ENCODE results near the gene NEUROG3. TPM values are rescaled to one million over a fixed set of nuclear protein-coding genes. Genes with fewer than 3 reads are reported as not detected.
A peak's percentile ranks its signal among the peaks of the same experiment; 100 is the strongest.

NEUROG3 gene, protein sequence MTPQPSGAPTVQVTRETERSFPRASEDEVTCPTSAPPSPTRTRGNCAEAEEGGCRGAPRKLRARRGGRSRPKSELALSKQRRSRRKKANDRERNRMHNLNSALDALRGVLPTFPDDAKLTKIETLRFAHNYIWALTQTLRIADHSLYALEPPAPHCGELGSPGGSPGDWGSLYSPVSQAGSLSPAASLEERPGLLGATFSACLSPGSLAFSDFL
- not detected in 2 replicates for total RNA-seq
- long read RNA-seq, result 0 reads

DNA sequence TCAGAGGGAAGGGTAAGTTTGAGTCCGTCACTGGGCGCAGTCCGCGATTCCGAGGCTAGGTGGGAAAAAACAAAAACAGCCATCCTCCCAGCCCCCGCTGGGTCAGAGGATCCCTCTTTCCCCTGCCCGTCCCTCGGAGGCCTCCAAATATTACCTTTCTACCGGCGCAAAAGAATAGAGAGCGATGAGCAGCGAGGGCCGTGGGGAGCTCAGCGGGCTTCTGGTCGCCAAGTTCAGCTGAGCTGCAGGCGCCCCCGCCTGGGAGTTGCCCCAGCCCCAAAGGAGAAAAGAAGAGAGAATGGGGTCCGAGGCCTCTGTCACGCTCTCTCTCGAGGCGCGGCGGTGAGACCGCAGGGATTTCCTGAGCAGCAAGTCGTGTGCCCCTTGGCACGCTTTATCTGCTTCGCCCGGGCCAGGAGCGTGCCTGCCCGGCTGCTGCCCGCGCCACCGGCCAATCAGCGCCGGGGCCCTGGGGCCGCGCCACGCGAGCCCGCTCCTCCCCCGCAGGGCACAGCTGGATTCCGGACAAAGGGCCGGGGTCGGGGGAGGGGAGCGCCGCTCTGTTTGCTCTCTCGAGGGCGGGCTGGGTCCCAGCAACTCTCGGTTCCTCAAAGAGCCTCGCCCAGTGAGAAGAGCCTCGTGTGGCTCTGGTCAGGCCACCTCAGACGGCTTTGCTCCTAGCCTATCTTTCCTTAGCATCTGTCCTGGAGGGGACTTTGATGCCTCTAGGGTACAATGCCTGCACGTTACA is at the start of gene NEUROG3:
Gene NEUROG3, minus strand, starts transcription at position 367 of the 751 bp plus-strand sequence. CDS start 379 bp downstream, outside the sequence.
- no peak within 1 kb of the TSS for H3K4me3 Mint-ChIP-seq (ENCODE audit: unreplicated experiment)
- peaks cover 89% of the 10 kb centered on the region for H3K27me3 Mint-ChIP-seq (ENCODE audit: unreplicated experiment)
- no peak within 1 kb of the TSS for H3K27ac Mint-ChIP-seq (ENCODE audit: unreplicated experiment)
- no peaks in the 10 kb centered on the region for H3K9me3 Mint-ChIP-seq (ENCODE audit: unreplicated experiment)
- DNase-seq (ENCODE audit: extremely low spot score, unreplicated experiment), result no peak
- peaks cover 12% of the 10 kb centered on the region for H3K4me1 Mint-ChIP-seq (ENCODE audit: unreplicated experiment)
- no peak for TF ChIP-seq CTCF (IDR thresholded peaks at IDR 0.05)
- H3K36me3 Mint-ChIP-seq (ENCODE audit: unreplicated experiment), result no peaks in the 10 kb centered on the region

DNA sequence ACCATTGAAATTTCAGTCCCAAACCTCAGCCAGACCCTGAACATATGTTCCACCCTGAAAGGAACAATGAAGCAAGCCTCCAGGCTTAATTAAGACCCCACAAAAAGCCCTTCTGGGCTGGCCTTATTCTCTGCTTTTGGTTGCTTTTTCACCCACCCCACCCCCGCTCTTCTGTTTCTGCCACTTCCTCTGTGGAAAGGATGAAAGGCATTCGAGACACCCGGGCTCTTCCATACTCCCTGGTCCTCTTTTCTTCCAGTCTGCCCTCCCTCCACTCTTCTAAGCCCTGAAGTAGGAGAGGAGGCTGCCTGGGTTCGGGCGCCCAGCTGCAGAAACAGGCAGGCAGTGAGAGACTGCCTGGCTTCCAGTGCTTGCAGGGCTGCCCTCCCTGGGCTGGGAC is 47.4 kb upstream of the NEUROG3 start:
- no peak overlapping the region for H3K27ac Mint-ChIP-seq (ENCODE audit: unreplicated experiment)
- peaks cover 58% of the 10 kb centered on the region for H3K27me3 Mint-ChIP-seq (ENCODE audit: unreplicated experiment)
- TF ChIP-seq CTCF (IDR thresholded peaks at IDR 0.05), result no peak
- H3K36me3 Mint-ChIP-seq (ENCODE audit: unreplicated experiment), result peaks cover 5% of the 10 kb centered on the region
- peak; percentile 49 for DNase-seq (ENCODE audit: extremely low spot score, unreplicated experiment)
- H3K4me3 Mint-ChIP-seq (ENCODE audit: unreplicated experiment), result no peak overlapping the region
- H3K9me3 Mint-ChIP-seq (ENCODE audit: unreplicated experiment), result peaks cover 13% of the 10 kb centered on the region
- H3K4me1 Mint-ChIP-seq (ENCODE audit: unreplicated experiment), result no peaks in the 10 kb centered on the region

DNA sequence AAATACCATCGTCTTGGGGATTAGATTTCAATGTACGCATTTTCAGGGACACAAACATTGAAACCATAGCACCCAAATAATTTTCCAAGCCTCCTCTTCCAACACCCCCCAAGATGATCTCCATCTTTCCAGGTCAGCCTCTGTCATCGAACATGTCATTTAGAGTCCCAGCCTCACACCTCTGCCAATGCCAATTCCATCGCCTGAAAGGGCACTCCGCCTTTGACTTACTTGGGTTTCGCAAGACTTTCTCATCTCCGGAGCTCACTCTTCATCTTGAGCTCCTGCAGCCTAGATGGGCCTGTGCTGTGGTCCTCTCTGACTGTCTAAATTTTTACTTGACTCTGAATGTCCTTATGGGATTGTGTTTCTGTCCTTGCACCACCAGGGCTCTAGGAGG is 46.4 kb upstream of the NEUROG3 start:
- Mint-ChIP-seq H3K9me3 (ENCODE audit: unreplicated experiment) (peaks cover 9% of the 10 kb centered on the region), H3K4me1 (ENCODE audit: unreplicated experiment) (no peaks in the 10 kb centered on the region), H3K27me3 (ENCODE audit: unreplicated experiment) (peaks cover 59% of the 10 kb centered on the region), H3K36me3 (ENCODE audit: unreplicated experiment) (peaks cover 5% of the 10 kb centered on the region), H3K27ac (ENCODE audit: unreplicated experiment) (no peak overlapping the region), H3K4me3 (ENCODE audit: unreplicated experiment) (no peak overlapping the region)
- TF ChIP-seq CTCF (IDR thresholded peaks at IDR 0.05), result no peak
- DNase-seq (ENCODE audit: extremely low spot score, unreplicated experiment), result peak; percentile 54

GRCh38 chr10:69618746-69619145 is 45.5 kb upstream of the NEUROG3 start:
- H3K4me3 Mint-ChIP-seq (ENCODE audit: unreplicated experiment), result no peak overlapping the region
- TF ChIP-seq CTCF (IDR thresholded peaks at IDR 0.05), result no peak
- H3K36me3 Mint-ChIP-seq (ENCODE audit: unreplicated experiment), result peaks cover 4% of the 10 kb centered on the region
- peaks cover 5% of the 10 kb centered on the region for H3K9me3 Mint-ChIP-seq (ENCODE audit: unreplicated experiment)
- no peaks in the 10 kb centered on the region for H3K4me1 Mint-ChIP-seq (ENCODE audit: unreplicated experiment)
- peak; percentile 77 for DNase-seq (ENCODE audit: extremely low spot score, unreplicated experiment)
- peaks cover 60% of the 10 kb centered on the region for H3K27me3 Mint-ChIP-seq (ENCODE audit: unreplicated experiment)
- no peak overlapping the region for H3K27ac Mint-ChIP-seq (ENCODE audit: unreplicated experiment)

DNA sequence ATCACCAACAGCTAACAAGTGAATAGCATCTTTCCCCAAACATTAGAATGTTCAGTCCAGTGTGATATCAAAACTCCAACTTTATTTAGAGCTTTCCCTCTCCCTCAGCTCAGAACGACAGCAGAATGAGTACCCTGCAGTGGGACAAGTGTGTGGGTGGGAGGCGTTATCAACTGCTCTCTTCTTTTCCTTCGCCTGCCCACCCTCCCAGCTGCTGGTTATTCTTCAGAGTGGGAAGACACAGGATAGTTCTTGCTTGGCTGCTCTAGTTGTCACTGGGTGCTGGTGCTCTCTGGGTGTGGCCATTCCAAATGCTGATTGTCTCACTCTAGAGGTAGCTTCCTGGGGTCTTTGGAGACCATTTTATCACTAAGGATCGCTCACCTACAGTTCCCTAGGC is 43.1 kb upstream of the NEUROG3 start:
- Mint-ChIP-seq H3K36me3 (ENCODE audit: unreplicated experiment) (no peaks in the 10 kb centered on the region), H3K27me3 (ENCODE audit: unreplicated experiment) (peaks cover 64% of the 10 kb centered on the region)

More for the DNA sequence above, 43.1 kb upstream of the NEUROG3 start:
- no peaks in the 10 kb centered on the region for H3K9me3 Mint-ChIP-seq (ENCODE audit: unreplicated experiment)
- no peak overlapping the region for H3K4me3 Mint-ChIP-seq (ENCODE audit: unreplicated experiment)
- no peak for TF ChIP-seq CTCF (IDR thresholded peaks at IDR 0.05)
- no peak overlapping the region for H3K27ac Mint-ChIP-seq (ENCODE audit: unreplicated experiment)
- DNase-seq (ENCODE audit: extremely low spot score, unreplicated experiment), result peak; percentile 48
- no peaks in the 10 kb centered on the region for H3K4me1 Mint-ChIP-seq (ENCODE audit: unreplicated experiment)
